Upper lobe of left lung (tissue), 4 donors: ENCODE measurements around the gene NUP93.

Experiments used
- CTCF ChIP-seq, 6 experiments: fragments of 450-650 bp in 4 of 6; fragments of 200-600 bp in 2 of 6; sonication (generic) in 2 of 6; IDR thresholded peaks; one replicate each; pipeline ENCODE4 v1.5.1; 2016 to 2019; ENCODE audit warnings: antibody characterized with exemption in 6 of 6
- EP300 ChIP-seq, 4 donors: sonication (generic); formaldehyde crosslinking; IDR thresholded peaks; one replicate each; pipeline ENCODE4 v1.5.1; 2017; ENCODE audit warnings: antibody characterized with exemption in 4 of 4, control low read depth in 2 of 4
- POLR2A ChIP-seq, 4 donors: fragments of 450-650 bp; IDR thresholded peaks; one replicate each; pipeline ENCODE4 v1.5.1; 2016 to 2017; ENCODE audit warnings: antibody characterized with exemption in 4 of 4, mild to moderate bottlenecking in 2 of 4

GRCh38 chr16:56828647-56829046, 98.7 kb downstream of the NUP93 start:
- no peak for TF ChIP-seq CTCF (IDR thresholded peaks at IDR 0.05)
- no peak for TF ChIP-seq POLR2A (IDR thresholded peaks at IDR 0.05)
- no peak for TF ChIP-seq EP300 (IDR thresholded peaks at IDR 0.05)
